Mucosa of gallbladder (tissue), 1 donor: ENCODE measurements around the gene MKNK1. TPM values are rescaled to one million over a fixed set of nuclear protein-coding genes. Genes with fewer than 3 reads are reported as not detected.

Experiments
- DNase-seq: peaks from one replicate; pipeline ENCODE4 v3.0.0-alpha.2; 2020; ENCODE audit warnings: low spot score
- total RNA-seq: library from RNA; stranded (reverse); gene quantifications from one replicate; pipeline ENCODE4 v1.2.1, GENCODE V29; 2021
- donor health status: DM: no; HTN: no; CAD: no.

MKNK1 gene
- total RNA-seq, 1 donor from 2014 or later, result 36.5 TPM

DNA sequence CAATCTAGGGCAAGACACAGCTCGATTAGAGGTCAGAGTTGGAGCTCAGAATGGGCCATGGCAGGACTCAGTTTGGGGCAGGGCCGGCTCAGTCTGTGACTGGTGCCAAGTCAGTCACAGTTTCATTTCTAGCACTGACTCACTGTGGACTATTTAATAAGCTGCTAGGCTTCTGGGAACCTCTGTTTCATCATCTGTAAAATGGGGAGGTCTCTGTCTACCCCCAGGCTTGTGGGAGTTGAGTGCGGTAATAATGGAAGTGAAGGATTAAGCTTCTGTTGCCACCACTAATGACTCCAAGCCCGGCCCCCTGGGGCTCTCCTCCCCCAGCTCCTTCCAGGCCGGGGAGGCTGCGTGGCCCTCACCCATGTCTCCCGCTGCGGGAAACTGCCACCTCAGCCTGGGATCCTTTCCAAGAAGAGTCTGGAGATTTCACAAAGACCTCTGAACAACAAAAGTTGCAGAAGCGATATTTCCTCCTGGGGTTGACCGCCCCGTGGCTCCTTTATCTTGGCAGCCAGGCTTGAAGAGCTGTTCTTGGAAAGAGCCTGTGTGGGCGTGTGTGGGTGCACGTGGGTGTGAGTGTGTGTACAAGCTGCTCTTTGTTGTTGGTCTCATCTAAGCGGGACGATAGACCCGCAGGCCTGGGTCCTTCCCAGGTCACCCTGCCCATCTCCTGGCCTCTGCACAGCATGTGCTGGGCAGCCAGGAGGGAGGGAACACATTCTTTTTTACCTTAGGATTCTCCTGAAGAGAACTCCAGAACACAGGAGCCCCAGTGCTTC, 81.7 kb downstream of the MKNK1 start:
- peak; percentile 67 for DNase-seq

DNA sequence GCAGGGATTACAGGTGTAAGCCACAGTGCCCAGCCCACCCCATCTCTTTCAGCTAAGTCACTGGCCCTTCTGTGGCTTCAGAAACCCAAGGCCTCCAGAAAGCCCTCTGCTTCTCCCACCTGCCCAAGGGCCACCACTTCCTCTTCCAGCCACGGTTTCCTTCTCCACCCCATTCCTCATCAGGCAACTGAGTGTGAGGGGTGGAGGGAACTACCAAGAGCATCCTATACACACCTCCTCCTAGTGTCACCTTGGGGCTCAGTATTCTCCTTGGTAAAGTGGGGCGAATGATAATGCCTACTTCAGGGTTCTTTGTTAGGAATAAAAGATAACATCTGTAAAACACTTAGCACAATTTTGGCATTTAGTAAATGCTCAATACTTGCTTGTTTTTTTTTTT, 82.7 kb downstream of the MKNK1 start:
- DNase-seq, result no peak

DNA sequence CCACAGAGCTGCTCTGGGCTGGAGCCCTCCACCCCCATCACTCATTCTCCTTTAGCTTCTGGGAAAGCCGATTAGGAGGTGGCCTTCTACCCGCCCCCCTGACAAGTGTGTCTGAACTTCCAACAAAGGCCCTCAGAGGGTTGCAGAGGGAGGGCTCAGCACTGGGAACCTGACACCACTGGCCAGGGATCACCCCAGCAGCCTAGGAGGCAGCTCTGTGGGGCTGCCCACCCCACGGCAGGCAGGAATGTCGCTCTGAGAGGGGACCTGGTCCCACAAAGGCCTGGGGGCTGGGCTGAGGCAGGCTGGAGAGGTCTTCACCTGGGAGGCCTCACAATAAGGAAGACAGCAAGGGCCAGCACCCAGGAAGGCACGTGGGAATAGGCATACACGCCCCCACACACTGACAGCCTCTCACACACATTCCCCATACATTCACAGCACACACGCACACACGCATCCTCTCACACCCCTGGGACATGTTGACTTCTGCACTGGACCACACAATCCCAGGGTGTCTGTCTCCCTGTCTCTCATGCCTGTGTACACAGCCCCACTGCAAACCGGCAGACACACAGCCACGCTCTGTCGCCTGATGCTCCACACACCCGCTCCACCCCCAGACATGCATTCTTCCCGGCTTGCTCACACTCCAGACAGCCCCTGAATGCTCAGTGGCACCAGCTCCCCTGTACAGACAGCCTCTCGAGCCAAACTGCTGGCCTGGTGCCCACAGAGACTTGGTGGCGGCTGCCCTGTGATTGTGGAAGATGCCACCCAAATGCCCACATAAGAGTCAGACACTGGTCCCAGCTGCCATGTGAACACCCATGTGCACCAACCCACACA, 83.8 kb downstream of the MKNK1 start:
- DNase-seq, result no peak

DNA sequence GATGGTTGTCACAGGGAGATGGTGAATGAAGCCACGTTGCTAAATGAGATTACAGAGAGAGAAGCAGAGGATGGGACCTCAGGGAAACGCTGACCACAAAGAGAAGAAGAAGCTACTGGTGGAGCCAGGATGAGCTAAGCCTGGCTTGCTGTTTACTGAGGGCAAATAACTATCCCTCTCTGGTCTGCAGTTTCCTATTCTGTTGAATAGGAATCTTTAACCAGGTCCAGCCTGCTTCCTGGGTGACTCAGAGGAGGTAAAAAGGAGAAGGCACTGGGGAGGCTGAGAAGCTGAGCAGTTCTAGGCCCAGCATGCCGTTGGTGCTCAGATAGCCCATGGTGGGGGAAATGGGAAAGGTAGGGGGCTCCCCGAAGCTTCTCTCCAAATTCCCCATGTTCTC, 84.9 kb downstream of the MKNK1 start:
- DNase-seq, result no peak

DNA sequence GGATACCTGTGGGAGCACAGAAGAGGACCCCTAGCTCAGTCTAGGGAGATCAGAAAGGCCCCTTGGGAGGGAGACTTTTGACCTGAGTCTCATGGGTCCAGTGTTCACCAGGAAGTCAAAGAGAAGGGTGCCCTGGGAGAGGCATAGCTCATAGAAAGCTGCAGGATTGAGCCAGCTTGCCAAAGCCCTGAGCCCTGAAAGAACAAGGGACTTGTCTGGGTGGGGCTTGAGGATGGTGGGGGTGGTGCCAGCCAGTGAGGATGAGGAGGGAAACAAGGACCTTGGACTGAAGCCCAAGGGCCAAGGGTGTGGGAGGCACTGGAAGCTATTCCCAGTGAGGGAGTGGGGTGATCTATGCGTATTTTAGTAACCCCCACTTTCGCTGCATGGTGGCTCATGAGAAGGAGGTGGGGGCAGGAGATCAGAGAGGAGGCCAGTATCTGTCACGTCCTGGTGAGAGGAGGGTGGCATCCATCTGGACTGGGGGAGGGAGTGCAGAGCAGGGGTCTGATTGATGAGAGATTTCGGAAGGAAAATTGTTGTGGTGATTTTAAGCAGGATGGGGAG, 86.1 kb downstream of the MKNK1 start:
- no peak for DNase-seq

DNA sequence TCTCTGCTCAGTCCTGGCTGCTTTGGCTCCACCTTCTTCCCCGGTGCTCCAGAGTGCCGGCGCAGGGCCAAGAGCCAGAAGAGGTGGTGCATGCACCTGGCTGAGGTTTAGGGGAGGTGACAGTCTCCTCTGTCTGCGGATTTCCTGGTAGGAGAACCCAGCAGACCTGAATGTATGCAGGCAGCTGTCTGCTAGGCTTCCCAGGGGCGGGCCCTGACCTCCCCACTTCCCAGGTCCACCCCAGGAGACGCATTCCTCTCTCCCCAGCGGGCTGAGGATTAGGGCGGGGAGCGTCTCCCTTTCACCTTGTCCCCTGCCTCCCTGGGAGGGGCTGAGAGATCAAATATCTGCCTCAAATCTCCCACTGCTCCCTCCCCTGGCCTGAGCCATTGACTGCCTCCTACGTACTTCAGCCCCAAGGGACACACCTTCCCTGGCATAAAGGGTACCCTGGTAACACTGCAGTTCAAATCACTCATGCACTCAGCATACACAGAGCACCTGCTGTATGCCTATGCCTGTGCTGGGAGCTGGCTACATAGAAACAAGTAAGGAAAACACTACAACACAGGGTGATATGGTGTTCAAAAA, 87.0 kb downstream of the MKNK1 start:
- peak; percentile 88 for DNase-seq

DNA sequence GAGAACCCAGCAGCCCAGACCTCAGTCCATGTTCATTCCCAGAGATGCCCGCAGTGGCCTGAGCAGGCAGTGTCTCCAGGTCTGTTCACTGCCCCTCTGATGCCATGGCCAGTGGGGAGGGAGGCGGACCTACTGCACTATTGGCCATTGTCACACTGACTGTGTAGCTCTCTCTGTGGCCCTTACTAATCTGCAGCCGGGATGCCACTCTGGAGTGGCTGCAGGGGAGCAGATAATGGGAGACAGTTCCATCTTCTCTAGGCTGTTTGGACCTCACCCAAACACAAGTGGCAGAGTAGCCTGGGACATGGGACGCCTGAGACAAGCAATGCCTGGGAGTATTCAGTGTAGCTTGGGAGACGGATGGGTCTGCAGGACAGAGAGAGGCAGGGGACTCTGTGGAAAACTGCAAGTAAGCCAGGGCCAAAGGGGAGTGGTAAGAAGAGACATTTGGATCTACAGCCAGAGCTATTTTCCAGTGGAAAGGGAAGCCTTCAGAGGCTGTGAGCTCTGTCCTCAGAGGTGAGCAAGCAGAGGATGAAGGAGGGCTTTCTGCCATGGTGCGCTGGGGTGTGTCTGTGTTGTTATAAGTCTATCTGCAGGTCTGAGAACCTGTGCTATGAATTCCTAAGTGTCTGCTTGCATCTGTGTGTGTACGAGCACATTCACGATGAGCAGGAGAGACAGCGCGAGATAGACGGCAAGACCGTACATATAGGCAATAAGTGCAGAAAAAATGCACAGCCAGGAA, 87.7 kb downstream of the MKNK1 start:
- no peak for DNase-seq

DNA sequence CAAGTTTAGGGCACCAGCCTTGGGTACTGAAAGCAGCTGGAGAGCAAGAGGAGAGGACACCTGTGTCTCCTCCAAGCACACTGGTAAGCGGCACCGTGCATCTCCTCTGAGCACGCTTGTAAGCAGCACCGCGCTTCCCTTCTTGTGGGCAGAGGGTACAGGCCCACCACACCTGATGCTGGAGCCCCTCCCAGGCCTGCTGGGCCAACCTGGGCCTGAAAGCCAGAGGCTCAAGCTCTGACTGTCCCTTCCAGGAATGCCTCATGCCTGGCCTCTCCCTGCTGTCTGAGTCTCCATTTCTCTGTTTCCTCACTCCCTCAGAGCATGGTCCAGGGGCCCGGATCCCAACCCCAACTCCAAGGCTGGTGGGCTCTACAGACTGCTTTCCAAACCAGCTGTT, 88.5 kb downstream of the MKNK1 start:
- no peak for DNase-seq

DNA sequence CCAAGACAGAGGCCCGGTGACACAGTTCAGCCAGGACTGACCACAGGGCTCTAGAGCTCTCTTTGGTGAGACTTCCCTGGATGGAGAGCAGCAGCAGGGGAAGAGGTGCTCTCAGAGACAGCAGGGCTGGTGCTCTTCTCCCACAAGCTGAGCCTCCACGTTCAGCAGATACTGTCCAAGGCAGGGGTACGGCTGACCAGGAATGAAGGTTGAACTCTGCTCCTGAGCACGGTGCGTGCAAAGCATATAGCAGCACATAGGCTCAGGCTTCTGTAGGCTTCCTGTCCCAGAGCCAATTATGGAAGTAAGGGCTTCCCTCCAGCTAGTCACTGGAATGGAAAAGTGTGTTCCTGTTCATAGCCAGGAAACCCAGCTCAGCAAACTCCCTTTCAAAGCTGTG, 90.5 kb downstream of the MKNK1 start:
- no peak for DNase-seq

DNA sequence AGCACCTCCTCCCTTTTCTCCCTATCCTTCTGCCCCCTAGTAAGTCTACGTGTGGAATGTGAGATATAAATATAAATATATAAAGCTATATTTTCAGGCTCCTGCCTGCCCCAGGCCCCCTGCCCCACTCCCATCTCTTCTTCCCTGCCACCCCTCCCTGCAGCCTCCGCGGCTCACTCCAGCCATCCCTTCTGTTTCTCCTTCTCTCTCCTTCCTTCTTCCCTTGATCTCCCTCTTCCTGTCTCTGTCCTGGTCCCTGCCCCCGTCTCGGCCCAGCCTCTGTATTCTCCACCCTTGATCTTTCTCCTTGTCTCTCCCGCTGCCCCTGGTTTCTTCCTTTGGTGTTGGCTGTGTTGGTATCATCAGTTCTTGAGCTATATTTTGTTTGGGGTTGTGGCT, 91.3 kb downstream of the MKNK1 start:
- no peak for DNase-seq

DNA sequence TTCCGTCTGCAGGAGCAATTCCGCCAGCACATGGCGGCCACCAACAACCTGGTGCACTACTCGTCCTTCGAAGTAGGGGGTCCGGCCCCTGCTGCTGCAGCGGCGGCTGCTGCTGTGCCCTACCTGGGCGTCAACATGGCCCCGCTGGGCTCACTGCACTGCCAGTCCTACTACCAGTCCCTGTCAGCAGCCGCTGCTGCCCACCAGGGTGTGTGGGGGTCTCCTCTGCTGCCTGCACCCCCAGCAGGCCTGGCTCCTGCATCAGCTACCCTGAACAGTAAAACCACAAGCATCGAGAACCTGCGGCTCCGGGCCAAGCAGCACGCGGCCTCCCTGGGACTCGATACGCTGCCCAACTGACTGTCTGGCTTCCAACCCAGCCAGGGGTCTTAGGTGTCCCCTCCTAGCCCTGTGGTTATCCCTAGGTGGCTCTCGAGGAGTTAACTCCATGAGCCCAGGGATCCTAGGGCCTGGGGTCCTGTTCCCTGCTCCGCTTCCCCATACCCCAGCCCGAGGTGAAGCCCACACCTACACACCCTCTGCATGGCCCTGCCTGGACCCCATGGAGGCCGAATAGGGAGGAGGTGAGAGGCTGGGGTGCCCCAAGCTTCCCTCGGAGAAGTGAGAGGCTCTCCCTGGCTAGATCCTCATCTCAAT, 91.8 kb downstream of the MKNK1 start:
- DNase-seq, result no peak

DNA sequence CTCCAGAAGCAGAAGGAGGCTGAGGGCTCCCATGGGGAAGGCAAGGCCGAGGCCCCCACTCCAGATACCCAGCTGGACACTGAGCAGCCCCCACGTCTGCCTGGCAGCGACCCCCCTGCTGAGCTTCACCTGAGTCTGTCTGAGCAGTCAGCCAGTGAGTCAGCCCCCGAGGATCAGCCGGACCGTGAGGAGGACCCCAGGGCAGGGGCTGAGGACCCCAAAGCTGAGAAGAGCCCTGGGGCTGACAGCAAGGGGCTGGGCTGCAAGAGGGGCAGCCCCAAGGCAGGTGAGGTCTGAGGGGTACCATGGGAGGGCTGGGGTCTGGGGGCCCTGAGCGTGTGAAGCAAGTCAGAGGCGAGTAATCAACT, 93.1 kb downstream of the MKNK1 start:
- DNase-seq, result no peak

DNA sequence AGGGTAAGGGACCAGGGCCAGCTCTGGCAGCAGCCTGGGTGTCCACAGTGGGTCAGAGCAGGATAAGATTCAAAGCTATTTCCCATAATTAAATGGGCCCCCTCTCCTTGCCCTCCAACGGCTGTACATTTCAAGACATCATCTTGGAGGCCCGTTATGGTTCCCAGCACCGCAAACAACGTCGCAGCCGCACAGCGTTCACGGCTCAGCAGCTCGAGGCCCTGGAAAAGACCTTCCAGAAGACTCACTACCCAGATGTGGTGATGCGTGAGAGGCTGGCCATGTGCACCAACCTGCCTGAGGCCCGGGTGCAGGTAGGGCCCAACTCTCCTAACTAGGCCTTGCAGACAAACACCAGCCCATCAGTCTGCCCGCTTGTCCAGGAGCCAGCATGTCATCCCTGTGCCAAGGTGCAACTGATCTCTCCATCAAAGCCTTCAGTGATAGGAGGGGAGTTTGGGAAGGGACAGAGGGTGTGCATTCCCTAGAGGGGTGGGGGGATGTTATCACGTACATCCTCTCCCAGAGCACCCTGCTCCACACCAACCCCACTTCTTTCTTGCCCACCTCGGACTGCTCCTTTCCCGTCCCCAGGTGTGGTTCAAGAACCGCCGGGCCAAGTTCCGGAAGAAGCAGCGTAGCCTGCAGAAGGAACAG, 93.6 kb downstream of the MKNK1 start:
- DNase-seq, result no peak

DNA sequence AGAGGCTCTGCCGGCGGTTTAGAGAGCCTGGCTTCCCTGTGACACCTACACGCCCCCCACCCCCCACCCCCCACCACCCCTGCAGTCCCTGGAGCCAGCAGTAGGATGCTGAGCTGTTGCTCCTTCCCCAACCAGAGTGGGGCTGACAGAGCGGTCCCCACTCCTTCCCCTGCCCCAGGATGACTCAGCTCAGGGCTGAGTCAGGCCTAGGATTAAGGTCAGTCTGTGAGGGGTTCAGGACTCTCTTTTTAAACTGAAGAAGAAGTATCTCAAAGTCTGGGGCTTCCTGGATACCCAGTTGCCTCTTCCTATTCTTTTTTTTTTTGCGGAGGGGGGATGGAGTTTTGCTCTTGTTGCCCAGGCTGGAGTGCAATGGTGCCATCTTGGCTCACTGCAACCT, 95.3 kb downstream of the MKNK1 start:
- no peak for DNase-seq

Other genes starting within 250 kb of the MKNK1 start
- gene FAAH, start 210.0 kb downstream of the MKNK1 start, total RNA-seq, result 48.1 TPM
- not detected for gene DMBX1, start 114.4 kb downstream of the MKNK1 start, total RNA-seq
- gene KNCN, start 52.6 kb downstream of the MKNK1 start, total RNA-seq, result not detected
- gene MOB3C, start 12.5 kb upstream of the MKNK1 start, total RNA-seq, result 12.8 TPM
- 60.5 TPM for gene ATPAF1, start 64.1 kb upstream of the MKNK1 start, total RNA-seq
- 0.35 TPM for gene TEX38, start 67.6 kb upstream of the MKNK1 start, total RNA-seq
- gene EFCAB14, start 114.8 kb upstream of the MKNK1 start, total RNA-seq, result 128 TPM
- gene CYP4B1, start 194.8 kb upstream of the MKNK1 start, total RNA-seq, result 6.7 TPM